ENCODE measurements around the gene THADA.

Gene THADA

DNA sequence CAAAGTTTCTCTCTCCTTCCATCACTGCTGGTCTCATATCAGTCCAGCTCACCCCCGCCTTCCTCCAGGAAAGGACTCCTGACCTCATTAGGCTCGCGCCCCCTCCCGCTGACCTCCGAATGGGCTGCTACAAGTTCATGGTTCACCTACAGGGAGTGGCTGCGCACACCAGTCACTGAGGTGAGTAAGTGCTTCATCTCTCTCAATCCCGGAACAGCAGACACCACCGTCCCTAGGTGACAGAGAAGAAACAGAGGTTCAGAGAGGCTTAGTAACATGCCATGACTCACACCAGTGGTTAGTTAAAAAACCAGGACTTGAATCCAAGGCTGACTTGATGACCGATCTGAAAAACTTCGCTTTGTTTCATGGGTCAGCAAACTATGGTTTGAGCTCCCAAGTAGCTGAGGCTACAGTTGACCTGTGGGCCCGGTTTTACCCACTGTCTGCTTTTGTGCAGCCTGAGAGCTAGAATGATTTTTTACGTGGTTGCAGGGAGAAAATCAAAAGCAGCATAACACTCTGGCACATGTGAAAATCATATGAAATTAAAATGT lies 411.4 kb downstream of the THADA start:
- H3K36me3 ChIP-seq (ENCODE audit: control insufficient read depth in 2 of 2, insufficient read depth in 1 of 2, low read length in 2 of 2): no peaks in the 10 kb centered on the region
- no peak overlapping the region for H3K4me3 ChIP-seq (ENCODE audit: low read depth, low read length)
- no peak overlapping the region for H3K27ac ChIP-seq (ENCODE audit: extremely low read depth, low read depth, low read length)
- no peaks in the 10 kb centered on the region for H3K9me3 ChIP-seq (ENCODE audit: control insufficient read depth, insufficient read depth, low read depth, low read length)
- CTCF ChIA-PET: no interaction called here
- TF ChIP-seq ZNF239 (tag by site-specific recombination; IDR thresholded peaks at IDR 0.05) (no peak), ZNF140 (tag by site-specific recombination; IDR thresholded peaks at IDR 0.05) (no peak), ZNF132 (tag by site-specific recombination; IDR thresholded peaks at IDR 0.05; ENCODE audit: borderline replicate concordance) (no peak), ZNF610 (tag by site-specific recombination; IDR thresholded peaks at IDR 0.05; ENCODE audit: borderline replicate concordance) (no peak), ZXDB (tag by site-specific recombination; IDR thresholded peaks at IDR 0.05) (no peak), ZNF24 (tag by site-specific recombination; IDR thresholded peaks at IDR 0.05) (no peak), OSR2 (tag by site-specific recombination; IDR thresholded peaks at IDR 0.05) (no peak), ZNF311 (tag by site-specific recombination; IDR thresholded peaks at IDR 0.05; ENCODE audit: borderline replicate concordance) (no peak), ZSCAN16 (tag by site-specific recombination; IDR thresholded peaks at IDR 0.05) (no peak), MYNN (tag by site-specific recombination; IDR thresholded peaks at IDR 0.05; ENCODE audit: borderline replicate concordance) (no peak), SALL2 (tag by site-specific recombination; IDR thresholded peaks at IDR 0.05; ENCODE audit: borderline replicate concordance) (no peak), ZNF366 (tag by site-specific recombination; conservative IDR thresholded peaks at IDR 0.05) (no peak), ZNF747 (tag by site-specific recombination; IDR thresholded peaks at IDR 0.05) (no peak), IKZF3 (tag by site-specific recombination; IDR thresholded peaks at IDR 0.05) (no peak), ZNF654 (tag by site-specific recombination; IDR thresholded peaks at IDR 0.05; ENCODE audit: low read depth) (no peak), ZNF350 (tag by site-specific recombination; IDR thresholded peaks at IDR 0.05) (no peak)
- TF ChIP-seq, protein P1, sequence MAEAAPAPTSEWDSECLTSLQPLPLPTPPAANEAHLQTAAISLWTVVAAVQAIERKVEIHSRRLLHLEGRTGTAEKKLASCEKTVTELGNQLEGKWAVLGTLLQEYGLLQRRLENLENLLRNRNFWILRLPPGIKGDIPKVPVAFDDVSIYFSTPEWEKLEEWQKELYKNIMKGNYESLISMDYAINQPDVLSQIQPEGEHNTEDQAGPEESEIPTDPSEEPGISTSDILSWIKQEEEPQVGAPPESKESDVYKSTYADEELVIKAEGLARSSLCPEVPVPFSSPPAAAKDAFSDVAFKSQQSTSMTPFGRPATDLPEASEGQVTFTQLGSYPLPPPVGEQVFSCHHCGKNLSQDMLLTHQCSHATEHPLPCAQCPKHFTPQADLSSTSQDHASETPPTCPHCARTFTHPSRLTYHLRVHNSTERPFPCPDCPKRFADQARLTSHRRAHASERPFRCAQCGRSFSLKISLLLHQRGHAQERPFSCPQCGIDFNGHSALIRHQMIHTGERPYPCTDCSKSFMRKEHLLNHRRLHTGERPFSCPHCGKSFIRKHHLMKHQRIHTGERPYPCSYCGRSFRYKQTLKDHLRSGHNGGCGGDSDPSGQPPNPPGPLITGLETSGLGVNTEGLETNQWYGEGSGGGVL (tag by site-specific recombination; IDR thresholded peaks at IDR 0.05): no peak
- TF ChIP-seq, protein P2, sequence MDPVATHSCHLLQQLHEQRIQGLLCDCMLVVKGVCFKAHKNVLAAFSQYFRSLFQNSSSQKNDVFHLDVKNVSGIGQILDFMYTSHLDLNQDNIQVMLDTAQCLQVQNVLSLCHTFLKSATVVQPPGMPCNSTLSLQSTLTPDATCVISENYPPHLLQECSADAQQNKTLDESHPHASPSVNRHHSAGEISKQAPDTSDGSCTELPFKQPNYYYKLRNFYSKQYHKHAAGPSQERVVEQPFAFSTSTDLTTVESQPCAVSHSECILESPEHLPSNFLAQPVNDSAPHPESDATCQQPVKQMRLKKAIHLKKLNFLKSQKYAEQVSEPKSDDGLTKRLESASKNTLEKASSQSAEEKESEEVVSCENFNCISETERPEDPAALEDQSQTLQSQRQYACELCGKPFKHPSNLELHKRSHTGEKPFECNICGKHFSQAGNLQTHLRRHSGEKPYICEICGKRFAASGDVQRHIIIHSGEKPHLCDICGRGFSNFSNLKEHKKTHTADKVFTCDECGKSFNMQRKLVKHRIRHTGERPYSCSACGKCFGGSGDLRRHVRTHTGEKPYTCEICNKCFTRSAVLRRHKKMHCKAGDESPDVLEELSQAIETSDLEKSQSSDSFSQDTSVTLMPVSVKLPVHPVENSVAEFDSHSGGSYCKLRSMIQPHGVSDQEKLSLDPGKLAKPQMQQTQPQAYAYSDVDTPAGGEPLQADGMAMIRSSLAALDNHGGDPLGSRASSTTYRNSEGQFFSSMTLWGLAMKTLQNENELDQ (tag by site-specific recombination; IDR thresholded peaks at IDR 0.05; ENCODE audit: low read depth): no peak
- POLR2A ChIA-PET: no interaction called here
- peaks cover under 1% of the 10 kb centered on the region; the same call in 1 of the 2 replicates for H3K4me1 ChIP-seq (ENCODE audit: control insufficient read depth, insufficient read depth, low read length)

DNA sequence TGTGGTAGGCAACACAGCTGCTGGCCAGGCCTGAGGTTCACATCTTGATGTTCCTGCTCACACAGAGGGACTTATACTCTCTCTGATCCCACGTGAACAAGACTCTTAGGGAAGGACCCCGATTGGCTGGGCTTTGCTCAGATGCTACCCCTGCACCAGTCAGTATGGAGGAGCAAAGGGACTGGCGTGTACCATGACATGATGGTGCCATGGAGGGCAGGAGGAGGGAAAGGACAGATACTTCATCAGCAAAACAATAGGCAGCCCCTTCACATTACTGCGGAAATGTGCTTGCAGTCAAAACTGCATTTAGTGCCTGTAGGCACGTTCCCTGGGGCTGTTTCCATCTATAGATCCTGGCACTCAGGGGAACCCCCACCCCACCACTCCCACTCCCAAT lies 412.1 kb downstream of the THADA start:
- peaks cover 3% of the 10 kb centered on the region; the same call in 1 of the 2 replicates for H3K4me1 ChIP-seq (ENCODE audit: control insufficient read depth, insufficient read depth, low read length)
- no peaks in the 10 kb centered on the region for H3K36me3 ChIP-seq (ENCODE audit: control insufficient read depth in 2 of 2, insufficient read depth in 1 of 2, low read length in 2 of 2)
- CTCF ChIA-PET: interaction anchor here (1.5 kb wide), 1 partner anchor 14 kb away, joined by 5 read pairs; no protein-coding TSS in a partner anchor
- no peak overlapping the region for H3K4me3 ChIP-seq (ENCODE audit: low read depth, low read length)
- POLR2A ChIA-PET: no interaction called here
- H3K9me3 ChIP-seq (ENCODE audit: control insufficient read depth, insufficient read depth, low read depth, low read length): no peaks in the 10 kb centered on the region
- no peak overlapping the region for H3K27ac ChIP-seq (ENCODE audit: extremely low read depth, low read depth, low read length)
- TF ChIP-seq WT1 (tag by site-specific recombination; IDR thresholded peaks at IDR 0.05) (no peak), ZNF19 (tag by site-specific recombination; IDR thresholded peaks at IDR 0.05; ENCODE audit: low read depth) (no peak), SP7 (tag by site-specific recombination; IDR thresholded peaks at IDR 0.05) (no peak), ZNF585B (tag by site-specific recombination; IDR thresholded peaks at IDR 0.05) (no peak)
- TF ChIP-seq, protein P3, sequence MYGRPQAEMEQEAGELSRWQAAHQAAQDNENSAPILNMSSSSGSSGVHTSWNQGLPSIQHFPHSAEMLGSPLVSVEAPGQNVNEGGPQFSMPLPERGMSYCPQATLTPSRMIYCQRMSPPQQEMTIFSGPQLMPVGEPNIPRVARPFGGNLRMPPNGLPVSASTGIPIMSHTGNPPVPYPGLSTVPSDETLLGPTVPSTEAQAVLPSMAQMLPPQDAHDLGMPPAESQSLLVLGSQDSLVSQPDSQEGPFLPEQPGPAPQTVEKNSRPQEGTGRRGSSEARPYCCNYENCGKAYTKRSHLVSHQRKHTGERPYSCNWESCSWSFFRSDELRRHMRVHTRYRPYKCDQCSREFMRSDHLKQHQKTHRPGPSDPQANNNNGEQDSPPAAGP (tag by site-specific recombination; IDR thresholded peaks at IDR 0.05): no peak
- TF ChIP-seq, protein P4, sequence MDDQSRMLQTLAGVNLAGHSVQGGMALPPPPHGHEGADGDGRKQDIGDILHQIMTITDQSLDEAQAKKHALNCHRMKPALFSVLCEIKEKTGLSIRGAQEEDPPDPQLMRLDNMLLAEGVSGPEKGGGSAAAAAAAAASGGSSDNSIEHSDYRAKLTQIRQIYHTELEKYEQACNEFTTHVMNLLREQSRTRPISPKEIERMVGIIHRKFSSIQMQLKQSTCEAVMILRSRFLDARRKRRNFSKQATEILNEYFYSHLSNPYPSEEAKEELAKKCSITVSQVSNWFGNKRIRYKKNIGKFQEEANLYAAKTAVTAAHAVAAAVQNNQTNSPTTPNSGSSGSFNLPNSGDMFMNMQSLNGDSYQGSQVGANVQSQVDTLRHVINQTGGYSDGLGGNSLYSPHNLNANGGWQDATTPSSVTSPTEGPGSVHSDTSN (CRISPR knock-in tag; IDR thresholded peaks at IDR 0.05): no peak
- TF ChIP-seq, protein P5, sequence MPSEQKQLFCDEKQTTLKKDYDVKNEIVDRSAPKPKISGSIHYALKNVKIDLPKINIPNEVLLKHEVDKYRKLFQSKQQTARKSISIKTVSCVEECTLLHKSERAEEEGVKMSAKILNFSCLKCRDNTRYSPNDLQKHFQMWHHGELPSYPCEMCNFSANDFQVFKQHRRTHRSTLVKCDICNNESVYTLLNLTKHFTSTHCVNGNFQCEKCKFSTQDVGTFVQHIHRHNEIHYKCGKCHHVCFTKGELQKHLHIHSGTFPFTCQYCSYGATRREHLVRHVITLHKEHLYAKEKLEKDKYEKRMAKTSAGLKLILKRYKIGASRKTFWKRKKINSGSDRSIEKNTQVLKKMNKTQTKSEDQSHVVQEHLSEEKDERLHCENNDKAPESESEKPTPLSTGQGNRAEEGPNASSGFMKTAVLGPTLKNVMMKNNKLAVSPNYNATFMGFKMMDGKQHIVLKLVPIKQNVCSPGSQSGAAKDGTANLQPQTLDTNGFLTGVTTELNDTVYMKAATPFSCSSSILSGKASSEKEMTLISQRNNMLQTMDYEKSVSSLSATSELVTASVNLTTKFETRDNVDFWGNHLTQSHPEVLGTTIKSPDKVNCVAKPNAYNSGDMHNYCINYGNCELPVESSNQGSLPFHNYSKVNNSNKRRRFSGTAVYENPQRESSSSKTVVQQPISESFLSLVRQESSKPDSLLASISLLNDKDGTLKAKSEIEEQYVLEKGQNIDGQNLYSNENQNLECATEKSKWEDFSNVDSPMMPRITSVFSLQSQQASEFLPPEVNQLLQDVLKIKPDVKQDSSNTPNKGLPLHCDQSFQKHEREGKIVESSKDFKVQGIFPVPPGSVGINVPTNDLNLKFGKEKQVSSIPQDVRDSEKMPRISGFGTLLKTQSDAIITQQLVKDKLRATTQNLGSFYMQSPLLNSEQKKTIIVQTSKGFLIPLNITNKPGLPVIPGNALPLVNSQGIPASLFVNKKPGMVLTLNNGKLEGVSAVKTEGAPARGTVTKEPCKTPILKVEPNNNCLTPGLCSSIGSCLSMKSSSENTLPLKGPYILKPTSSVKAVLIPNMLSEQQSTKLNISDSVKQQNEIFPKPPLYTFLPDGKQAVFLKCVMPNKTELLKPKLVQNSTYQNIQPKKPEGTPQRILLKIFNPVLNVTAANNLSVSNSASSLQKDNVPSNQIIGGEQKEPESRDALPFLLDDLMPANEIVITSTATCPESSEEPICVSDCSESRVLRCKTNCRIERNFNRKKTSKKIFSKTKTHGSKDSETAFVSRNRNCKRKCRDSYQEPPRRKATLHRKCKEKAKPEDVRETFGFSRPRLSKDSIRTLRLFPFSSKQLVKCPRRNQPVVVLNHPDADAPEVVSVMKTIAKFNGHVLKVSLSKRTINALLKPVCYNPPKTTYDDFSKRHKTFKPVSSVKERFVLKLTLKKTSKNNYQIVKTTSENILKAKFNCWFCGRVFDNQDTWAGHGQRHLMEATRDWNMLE (tag by site-specific recombination; conservative IDR thresholded peaks at IDR 0.05; ENCODE audit: low read depth): no peak

All from HEK293 (cell line).